GM12878 (cell line): Measurements from ENCODE around the gene AKAP13.

Experiments used
- BACH1 ChIP-seq: fragments of 450-650 bp; IDR thresholded peaks from 2 replicates; pipeline ENCODE4 v1.6.1; 2017; ENCODE audit warnings: mild to moderate bottlenecking, borderline replicate concordance
- FOS ChIP-seq: IDR thresholded peaks from 3 replicates; pipeline ENCODE4 v1.6.1; 2011; ENCODE audit warnings: borderline replicate concordance; ENCODE audit not compliant: insufficient read length; ENCODE audit errors: extremely low read depth
- ZNF207 ChIP-seq: fragments of 450-650 bp; IDR thresholded peaks from 2 replicates; pipeline ENCODE4 v1.6.1; 2014; ENCODE audit warnings: antibody characterized with exemption, mild to moderate bottlenecking, borderline replicate concordance

DNA sequence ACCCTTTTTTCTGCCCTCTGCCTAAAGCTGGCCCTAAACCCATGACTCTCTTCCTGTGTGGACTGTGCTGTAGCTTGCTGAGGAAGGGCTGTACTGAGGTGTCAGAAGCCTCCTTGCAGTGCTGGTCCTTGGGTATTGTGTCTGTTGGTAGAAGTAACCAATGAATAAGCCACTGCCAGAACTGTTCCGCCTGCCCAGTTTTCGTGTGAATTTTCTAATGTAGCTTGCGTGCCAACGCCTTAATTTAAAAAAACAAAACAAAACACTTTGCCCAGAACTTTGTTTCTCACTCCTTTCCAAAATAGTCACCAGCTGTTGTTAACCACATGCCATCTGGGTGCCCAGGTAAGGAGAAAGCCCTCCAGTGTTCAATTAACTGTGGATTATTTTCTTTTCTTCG, 312.5 kb downstream of the AKAP13 start:
- no peak for TF ChIP-seq BACH1
- TF ChIP-seq ZNF207, result no peak
- no peak for TF ChIP-seq FOS
